ENCODE results near the gene PDE9A. TPM values are rescaled to one million over a fixed set of nuclear protein-coding genes. Genes with fewer than 3 reads are reported as not detected.

PDE9A gene
- total RNA-seq, 1 donor, result not detected

DNA sequence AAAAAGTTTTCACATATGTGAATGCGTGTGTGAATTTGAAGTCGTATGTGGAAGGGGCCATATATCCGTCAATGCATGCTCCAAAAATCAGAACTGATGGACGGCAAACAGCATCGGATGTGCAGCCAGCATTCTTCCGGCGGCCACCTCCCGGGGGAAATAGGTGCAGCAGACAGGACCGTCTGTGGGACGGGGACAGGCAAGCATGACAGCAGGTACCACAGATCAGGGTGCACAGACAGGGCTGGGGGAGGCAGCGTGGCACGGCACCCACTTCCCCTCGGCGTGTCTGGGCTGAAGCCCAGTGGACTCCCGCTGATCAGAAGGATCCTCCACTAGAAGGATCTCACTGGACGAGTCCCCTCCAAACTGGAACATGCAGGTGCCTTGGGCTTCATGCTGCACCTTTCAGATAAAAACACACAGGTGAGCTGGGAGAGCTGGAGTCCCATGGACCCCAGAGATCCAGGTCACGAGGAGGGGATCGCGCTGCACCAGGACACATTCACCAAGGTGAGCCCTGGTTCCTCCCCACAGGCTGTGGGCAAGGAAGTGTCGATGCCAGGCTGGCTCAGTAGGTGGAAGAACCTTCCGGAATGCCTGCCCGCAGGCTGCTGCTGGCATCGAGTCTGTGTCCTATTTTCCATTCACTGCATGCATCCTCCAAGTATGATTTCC is 25.3 kb downstream of the PDE9A start:
- TF ChIP-seq, protein P1, sequence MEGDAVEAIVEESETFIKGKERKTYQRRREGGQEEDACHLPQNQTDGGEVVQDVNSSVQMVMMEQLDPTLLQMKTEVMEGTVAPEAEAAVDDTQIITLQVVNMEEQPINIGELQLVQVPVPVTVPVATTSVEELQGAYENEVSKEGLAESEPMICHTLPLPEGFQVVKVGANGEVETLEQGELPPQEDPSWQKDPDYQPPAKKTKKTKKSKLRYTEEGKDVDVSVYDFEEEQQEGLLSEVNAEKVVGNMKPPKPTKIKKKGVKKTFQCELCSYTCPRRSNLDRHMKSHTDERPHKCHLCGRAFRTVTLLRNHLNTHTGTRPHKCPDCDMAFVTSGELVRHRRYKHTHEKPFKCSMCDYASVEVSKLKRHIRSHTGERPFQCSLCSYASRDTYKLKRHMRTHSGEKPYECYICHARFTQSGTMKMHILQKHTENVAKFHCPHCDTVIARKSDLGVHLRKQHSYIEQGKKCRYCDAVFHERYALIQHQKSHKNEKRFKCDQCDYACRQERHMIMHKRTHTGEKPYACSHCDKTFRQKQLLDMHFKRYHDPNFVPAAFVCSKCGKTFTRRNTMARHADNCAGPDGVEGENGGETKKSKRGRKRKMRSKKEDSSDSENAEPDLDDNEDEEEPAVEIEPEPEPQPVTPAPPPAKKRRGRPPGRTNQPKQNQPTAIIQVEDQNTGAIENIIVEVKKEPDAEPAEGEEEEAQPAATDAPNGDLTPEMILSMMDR (IDR thresholded peaks at IDR 0.05; ENCODE audit: insufficient read depth, low read length), result no peak
- DNase-seq (ENCODE audit: low read depth), result no peak
- H3K4me3 ChIP-seq (ENCODE audit: low read depth, low read length), result no peak overlapping the region

DNA sequence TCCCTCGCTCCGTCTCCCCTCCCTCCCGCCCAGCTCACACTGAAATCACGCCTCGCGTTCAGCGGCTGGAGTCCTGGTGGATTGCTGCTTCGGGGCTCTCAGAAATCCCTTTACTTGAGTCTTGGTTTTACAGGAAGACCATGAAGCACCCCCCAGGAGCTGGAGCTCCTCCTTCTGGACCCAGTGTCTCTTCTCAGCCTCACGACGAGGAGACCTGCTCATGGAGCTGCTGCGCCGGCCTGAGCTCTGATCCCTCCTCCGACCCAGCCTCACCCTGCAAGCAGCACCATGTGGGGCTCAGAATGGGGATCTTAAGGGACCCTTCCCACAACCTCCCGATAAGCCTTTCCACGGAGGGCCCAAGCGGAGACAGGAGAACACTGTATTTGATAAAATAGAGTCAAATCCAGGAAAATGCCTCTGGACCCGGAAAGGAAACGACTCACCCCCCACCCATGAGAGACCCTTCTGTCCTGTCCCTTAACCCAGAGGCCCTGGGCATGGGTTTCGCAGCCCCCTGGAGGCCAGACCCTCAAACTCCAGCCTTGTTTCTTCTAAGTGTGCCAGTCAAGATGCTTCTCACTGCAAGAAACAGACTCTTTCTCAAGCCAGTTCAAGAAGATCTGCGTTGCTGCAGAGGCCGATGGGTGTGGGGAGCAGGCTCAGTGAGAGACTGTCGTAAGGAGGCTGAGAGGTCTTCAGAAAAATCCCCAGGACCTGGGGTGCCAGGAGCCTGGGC is 26.1 kb downstream of the PDE9A start:
- no peak for DNase-seq (ENCODE audit: low read depth)
- TF ChIP-seq, protein P1 (IDR thresholded peaks at IDR 0.05; ENCODE audit: insufficient read depth, low read length), result no peak
- no peak overlapping the region for H3K4me3 ChIP-seq (ENCODE audit: low read depth, low read length)

DNA sequence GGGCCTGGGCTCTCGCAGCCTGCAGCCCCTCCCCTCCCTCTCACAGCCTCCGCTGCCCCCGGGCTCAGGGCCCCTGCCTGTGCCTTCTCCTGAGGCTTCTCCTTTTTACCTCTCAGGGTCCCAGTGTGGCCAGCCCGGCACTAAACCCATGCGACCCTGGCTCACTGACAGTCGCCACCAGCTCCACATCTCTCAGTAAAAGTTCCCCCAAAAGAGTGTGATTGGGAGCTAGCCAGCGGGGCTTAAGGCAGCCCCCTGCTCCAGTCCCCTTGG is 26.6 kb downstream of the PDE9A start:
- no peak for DNase-seq (ENCODE audit: low read depth)
- no peak overlapping the region for H3K4me3 ChIP-seq (ENCODE audit: low read depth, low read length)
- TF ChIP-seq, protein P1 (IDR thresholded peaks at IDR 0.05; ENCODE audit: insufficient read depth, low read length), result no peak

DNA sequence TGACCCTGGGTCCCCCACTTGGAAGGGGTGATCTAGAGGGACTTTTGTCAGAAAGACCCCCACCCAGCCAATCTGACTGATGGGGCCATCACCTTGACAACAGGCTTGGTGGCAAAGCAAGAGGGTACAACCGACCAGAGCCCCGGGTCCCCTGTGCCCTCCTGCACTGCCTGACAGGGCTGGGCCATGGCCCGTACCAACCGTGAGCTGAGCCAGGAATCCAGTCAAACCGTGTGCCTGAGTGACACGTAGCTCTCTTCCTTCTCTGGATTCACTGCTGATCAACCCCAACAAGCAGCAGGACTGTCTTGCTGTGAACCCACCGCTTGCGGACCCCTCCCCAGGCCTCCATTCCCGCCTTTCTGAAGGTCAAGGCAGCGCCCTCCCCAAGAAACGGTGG is 27.0 kb downstream of the PDE9A start:
- no peak overlapping the region for H3K4me3 ChIP-seq (ENCODE audit: low read depth, low read length)
- DNase-seq (ENCODE audit: low read depth), result no peak
- TF ChIP-seq, protein P1 (IDR thresholded peaks at IDR 0.05; ENCODE audit: insufficient read depth, low read length), result no peak

DNA sequence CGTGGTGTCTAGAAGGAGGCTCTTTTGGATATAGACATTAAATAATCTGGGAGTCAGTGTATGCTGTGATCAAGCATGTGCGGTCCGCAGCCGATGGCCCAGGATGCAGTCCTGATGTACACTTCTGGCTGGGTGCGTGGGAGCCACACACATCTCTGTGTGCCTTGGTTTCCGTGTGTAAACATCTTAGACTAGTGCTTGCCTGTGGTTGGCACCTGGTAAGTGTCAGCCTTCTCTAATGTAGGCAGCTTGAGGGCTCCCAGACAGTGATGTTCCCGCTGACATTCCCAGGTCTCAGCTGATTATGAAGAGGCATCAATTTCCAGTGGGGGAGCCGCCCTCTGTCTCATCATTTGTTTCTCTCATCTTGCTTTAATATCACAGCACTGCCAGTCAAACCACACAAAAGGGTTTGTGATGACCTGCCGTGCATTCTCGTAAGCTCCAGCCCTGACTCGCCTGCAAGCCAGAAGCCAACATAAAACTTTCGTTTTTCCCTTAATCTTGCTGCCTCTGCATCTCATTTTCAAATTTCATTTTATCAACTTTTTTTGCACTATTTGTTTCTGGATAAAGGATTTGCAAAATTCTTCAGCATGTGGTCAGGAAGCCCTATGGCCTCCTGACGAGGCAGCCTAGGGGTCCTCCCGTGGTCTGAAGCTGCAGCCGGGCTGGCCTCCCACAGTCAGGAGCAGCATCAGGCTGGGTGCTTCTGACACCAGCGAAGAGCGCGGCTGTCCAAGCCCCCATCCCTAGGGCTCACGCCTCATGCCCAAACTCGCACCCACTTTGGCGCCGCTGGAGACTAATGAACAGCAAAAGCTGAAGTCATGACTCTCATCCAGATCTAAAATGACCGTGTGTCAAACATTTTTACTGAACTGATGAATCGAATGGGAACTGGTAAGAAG is 28.1 kb downstream of the PDE9A start:
- TF ChIP-seq, protein P1 (IDR thresholded peaks at IDR 0.05; ENCODE audit: insufficient read depth, low read length), result no peak
- no peak overlapping the region for H3K4me3 ChIP-seq (ENCODE audit: low read depth, low read length)
- DNase-seq (ENCODE audit: low read depth), result no peak

DNA sequence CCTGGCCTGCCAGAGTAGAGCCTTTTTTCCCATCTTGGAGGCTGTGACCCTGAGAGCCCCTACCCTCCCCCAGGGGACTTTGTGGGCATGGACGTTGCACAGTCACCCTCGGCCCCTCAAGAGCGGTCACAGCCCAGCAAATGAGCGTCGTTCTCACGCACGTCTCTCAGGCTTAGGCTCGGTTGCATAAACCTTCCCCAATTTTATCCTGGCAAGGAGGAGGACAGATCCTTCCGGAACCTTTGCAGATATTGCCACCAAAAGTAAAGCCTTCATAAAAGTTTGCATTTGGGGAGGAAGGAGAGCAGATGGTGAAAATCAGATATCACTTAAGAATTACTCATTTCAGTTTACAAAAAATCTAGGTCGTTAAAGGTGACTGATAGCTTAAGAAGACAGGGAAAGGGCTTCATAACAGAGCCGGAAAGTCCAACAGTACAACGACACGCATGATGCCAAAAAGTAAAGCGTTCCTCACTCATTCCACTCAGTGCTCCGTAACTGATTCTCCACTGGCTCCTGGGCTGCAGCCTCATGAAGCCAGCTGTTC is 29.3 kb downstream of the PDE9A start:
- H3K4me3 ChIP-seq (ENCODE audit: low read depth, low read length), result no peak overlapping the region
- no peak for DNase-seq (ENCODE audit: low read depth)
- TF ChIP-seq, protein P1 (IDR thresholded peaks at IDR 0.05; ENCODE audit: insufficient read depth, low read length), result no peak
